OCI-LY1 (cell line): ENCODE data around the gene SAMD14.

Source experiments
- H2AFZ ChIP-seq: fragments of 200-600 bp; sonication (generic), shearing (Covaris generic); 2 replicates; pipeline ENCODE4 v1.6.0; 2014; ENCODE audit warnings: antibody characterized with exemption, mild to moderate bottlenecking, low read length
- H3F3A ChIP-seq: fragments of 200-600 bp; sonication (generic), shearing (Covaris generic); 2 replicates; pipeline ENCODE4 v1.6.0; 2014; ENCODE audit warnings: mild to moderate bottlenecking, antibody characterized with exemption, low read length, moderate library complexity; ENCODE audit not compliant: insufficient read depth
- H3K27ac ChIP-seq: fragments of 200-600 bp; sonication (generic); 2 replicates; pipeline ENCODE4 v1.5.1; 2014; ENCODE audit warnings: low read length, mixed run types, mild to moderate bottlenecking, low read depth; ENCODE audit not compliant: poor library complexity, severe bottlenecking
- H3K27me3 ChIP-seq: fragments of 200-600 bp; sonication (generic); 2 replicates; pipeline ENCODE4 v1.6.0; 2014; ENCODE audit warnings: antibody characterized with exemption, mild to moderate bottlenecking, low read length, moderate library complexity; ENCODE audit not compliant: insufficient read depth
- H3K36me3 ChIP-seq: fragments of 200-600 bp; sonication (generic); 2 replicates; pipeline ENCODE4 v1.6.1; 2014; ENCODE audit warnings: mild to moderate bottlenecking, antibody characterized with exemption, low read length, moderate library complexity, mixed read lengths; ENCODE audit not compliant: insufficient read depth
- H3K4me1 ChIP-seq: fragments of 200-600 bp; sonication (generic); 2 replicates; pipeline ENCODE4 v1.5.1; 2014; ENCODE audit warnings: mild to moderate bottlenecking, low read length, moderate library complexity; ENCODE audit not compliant: insufficient read depth, severe bottlenecking
- H3K4me2 ChIP-seq: fragments of 200-600 bp; sonication (generic), shearing (Covaris generic); 2 replicates; pipeline ENCODE4 v1.6.1; 2014; ENCODE audit warnings: low read length
- H3K4me3 ChIP-seq: fragments of 200-600 bp; sonication (generic); 2 replicates; pipeline ENCODE4 v1.5.1; 2014; ENCODE audit warnings: low read length, low read depth, mild to moderate bottlenecking, mixed read lengths; ENCODE audit not compliant: poor library complexity, severe bottlenecking
- H3K79me2 ChIP-seq: fragments of 200-600 bp; shearing (Covaris generic); 2 replicates; pipeline ENCODE4 v1.6.1; 2016; ENCODE audit warnings: mixed run types, low read length, mixed read lengths; ENCODE audit not compliant: insufficient read depth
- H3K9ac ChIP-seq: fragments of 200-600 bp; sonication (generic), shearing (Covaris generic); 2 replicates; pipeline ENCODE4 v1.6.1; 2014; ENCODE audit warnings: mild to moderate bottlenecking, low read length, mixed read lengths
- H3K9me2 ChIP-seq: fragments of 200-600 bp; sonication (generic), shearing (Covaris generic); 2 replicates; pipeline ENCODE4 v1.6.1; 2014; ENCODE audit warnings: low read depth, mild to moderate bottlenecking, low read length, mixed read lengths
- H3K9me3 ChIP-seq: fragments of 200-600 bp; shearing (Covaris generic); 2 replicates; pipeline ENCODE4 v1.6.1; 2014; ENCODE audit warnings: low read length, mixed read lengths
- H4K20me1 ChIP-seq: fragments of 200-600 bp; sonication (generic), shearing (Covaris generic); 2 replicates; pipeline ENCODE4 v1.6.0; 2016; ENCODE audit warnings: mild to moderate bottlenecking, low read length; ENCODE audit not compliant: insufficient read depth
- EZH2 ChIP-seq: fragments of 200-600 bp; sonication (generic), shearing (Covaris generic); IDR thresholded peaks from 2 replicates; pipeline ENCODE4 v1.8.0; 2017; ENCODE audit warnings: borderline replicate concordance, mixed run types, mild to moderate bottlenecking, antibody characterized with exemption, low read length, moderate library complexity, mixed read lengths
- TF ChIP-seq, protein P1 (sequence below): fragments of 200-600 bp; sonication (generic), shearing (Covaris generic); IDR thresholded peaks from 2 replicates; pipeline ENCODE4 v1.5.1; 2017; ENCODE audit warnings: mild to moderate bottlenecking, antibody characterized with exemption, low read length, moderate library complexity, mixed read lengths

Gene SAMD14

DNA sequence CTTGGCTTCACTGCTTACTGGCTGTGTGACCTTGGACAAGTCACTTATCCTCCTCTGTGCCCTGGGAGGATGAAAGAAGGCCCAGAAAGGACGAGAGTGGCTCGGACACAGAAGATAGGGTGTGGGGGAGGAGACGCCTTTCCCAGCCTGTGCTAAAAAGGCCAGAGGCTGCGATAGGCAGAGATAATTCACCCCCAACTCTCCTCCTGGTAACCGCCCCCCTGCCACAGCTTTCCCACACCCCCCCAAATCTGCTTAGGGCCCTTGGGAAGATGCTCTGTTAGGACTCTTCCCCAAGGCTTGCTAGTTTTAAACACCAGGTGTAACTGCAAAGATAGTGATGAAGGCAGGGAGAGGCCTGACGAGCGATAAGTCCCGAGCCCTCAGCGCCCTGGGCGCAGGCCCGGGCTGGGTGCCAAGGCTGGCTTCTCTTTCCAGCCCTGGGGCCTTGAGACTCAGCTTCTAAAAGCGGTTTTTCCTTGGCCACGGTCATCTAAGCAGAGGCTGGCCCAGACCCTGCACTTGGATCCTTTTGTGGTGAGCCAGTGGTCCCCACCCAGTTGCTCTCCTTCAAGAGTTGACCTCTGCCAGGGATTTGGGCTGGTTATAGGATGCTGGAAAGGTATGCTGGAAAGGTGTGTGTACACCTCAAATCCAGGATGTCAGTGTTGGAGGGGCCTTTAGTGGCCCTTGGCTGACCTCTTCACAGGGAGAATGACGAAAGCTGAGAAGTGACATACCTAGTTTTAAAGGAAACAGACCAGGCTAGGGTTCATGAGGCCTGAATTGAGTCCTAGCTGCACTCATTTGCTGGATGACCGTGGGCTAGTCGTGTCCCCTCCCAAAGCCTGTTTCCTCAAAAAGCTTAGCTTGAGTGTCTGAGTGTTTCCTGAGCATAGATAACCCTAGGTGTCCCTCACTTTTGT lies 24.0 kb upstream of the SAMD14 start:
- Histone ChIP-seq H3K36me3 (no peaks in the 10 kb centered on the region), H3K27me3 (no peaks in the 10 kb centered on the region), H3K9me2 (no peaks in the 10 kb centered on the region), H2AFZ (no peak overlapping the region), H3K9me3 (no peaks in the 10 kb centered on the region), H3K27ac (no peak overlapping the region), H3K9ac (no peak overlapping the region), H4K20me1 (no peaks in the 10 kb centered on the region), H3K4me2 (no peak overlapping the region), H3K4me3 (no peak overlapping the region), H3F3A (no peaks in the 10 kb centered on the region; the same call in 1 of the 2 replicates), H3K4me1 (peaks cover 14% of the 10 kb centered on the region), H3K79me2 (no peaks in the 10 kb centered on the region)
- no peak for TF ChIP-seq EZH2
- TF ChIP-seq, protein P1, sequence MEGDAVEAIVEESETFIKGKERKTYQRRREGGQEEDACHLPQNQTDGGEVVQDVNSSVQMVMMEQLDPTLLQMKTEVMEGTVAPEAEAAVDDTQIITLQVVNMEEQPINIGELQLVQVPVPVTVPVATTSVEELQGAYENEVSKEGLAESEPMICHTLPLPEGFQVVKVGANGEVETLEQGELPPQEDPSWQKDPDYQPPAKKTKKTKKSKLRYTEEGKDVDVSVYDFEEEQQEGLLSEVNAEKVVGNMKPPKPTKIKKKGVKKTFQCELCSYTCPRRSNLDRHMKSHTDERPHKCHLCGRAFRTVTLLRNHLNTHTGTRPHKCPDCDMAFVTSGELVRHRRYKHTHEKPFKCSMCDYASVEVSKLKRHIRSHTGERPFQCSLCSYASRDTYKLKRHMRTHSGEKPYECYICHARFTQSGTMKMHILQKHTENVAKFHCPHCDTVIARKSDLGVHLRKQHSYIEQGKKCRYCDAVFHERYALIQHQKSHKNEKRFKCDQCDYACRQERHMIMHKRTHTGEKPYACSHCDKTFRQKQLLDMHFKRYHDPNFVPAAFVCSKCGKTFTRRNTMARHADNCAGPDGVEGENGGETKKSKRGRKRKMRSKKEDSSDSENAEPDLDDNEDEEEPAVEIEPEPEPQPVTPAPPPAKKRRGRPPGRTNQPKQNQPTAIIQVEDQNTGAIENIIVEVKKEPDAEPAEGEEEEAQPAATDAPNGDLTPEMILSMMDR: no peak

- H3K4me2 ChIP-seq: 0 out of 2 replicates have a peak overlapping the region, but pooled peaks have one; percentile 97
- no peak overlapping the region for H2AFZ ChIP-seq
- peaks cover 20% of the 10 kb centered on the region for H3K4me1 ChIP-seq
- no peak overlapping the region for H3K4me3 ChIP-seq
- no peaks in the 10 kb centered on the region for H3K27me3 ChIP-seq
- H4K20me1 ChIP-seq: no peaks in the 10 kb centered on the region
- no peaks in the 10 kb centered on the region for H3K36me3 ChIP-seq
- no peaks in the 10 kb centered on the region for H3K9me2 ChIP-seq
- no peaks in the 10 kb centered on the region for H3K79me2 ChIP-seq
- TF ChIP-seq, protein P1: no peak
- TF ChIP-seq EZH2: no peak
- peak overlapping the region; percentile 45 for H3K27ac ChIP-seq
- no peaks in the 10 kb centered on the region; the same call in 1 of the 2 replicates for H3F3A ChIP-seq
- H3K9me3 ChIP-seq: no peaks in the 10 kb centered on the region
- no peak overlapping the region for H3K9ac ChIP-seq
Observed at GRCh38 chr17:50152736-50153135, 22.8 kb upstream of the SAMD14 start.

DNA sequence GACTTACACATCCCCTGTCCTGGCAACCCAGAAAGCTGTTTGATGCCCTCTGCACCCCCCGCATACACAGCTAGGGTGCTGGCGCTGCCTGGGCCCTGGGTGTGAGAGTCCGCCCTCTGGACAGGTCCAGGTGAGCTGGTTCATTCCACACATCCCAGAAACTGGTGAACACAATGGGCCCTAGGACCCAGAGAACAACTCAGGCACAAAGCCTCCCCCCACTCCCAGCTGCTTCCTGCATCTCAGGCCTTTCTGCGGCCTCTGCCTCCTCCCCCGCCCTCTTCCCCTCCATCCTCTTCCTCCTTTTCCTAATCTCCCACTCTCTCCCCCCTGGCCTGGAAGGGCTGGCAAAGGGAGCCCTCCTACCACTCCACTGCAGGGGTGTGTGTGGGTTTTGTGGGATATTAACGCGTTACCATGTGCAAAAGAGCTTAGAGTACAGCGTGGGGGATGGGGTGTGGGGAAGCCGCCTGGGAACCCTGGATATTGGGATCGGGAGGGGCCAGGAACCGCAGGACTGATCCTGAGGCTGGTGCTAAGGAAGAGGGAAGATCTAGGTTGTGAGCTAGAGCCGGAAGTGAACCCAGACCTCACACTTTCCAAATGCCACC lies 22.1 kb upstream of the SAMD14 start:
- Histone ChIP-seq H3K9ac (peak overlapping the region; percentile 68; the same call in 1 of the 2 replicates), H3K27me3 (no peaks in the 10 kb centered on the region), H3K36me3 (no peaks in the 10 kb centered on the region), H3K4me2 (peak overlapping the region; percentile 97), H3F3A (no peaks in the 10 kb centered on the region; the same call in 1 of the 2 replicates), H3K4me1 (peaks cover 27% of the 10 kb centered on the region), H2AFZ (no peak overlapping the region), H3K9me2 (no peaks in the 10 kb centered on the region), H3K4me3 (peak overlapping the region; percentile 80), H4K20me1 (no peaks in the 10 kb centered on the region), H3K79me2 (no peaks in the 10 kb centered on the region), H3K27ac (peak overlapping the region; percentile 45), H3K9me3 (no peaks in the 10 kb centered on the region)
- TF ChIP-seq EZH2: no peak
- TF ChIP-seq, protein P1: no peak
